ENCODE measurements around the gene TBX5.

DNA sequence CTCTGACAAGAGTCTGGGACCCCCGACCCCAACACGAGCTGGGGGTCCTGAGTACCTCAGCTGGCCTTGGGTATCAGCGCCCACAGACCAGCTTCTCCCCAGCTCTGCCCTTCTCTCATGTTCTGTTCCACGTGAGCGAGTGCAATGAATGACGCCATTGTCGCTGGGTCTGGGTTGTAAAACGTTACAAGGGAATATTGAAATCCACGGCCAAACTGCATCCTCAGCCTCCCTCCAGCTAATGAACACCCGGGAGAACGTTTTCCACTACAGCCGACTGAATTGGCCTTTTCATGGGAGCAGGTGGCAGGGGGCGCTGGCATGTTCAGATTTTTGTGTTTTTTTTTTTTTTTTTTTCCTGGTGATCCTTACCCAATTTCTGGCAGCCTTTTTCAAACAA is 34.7 kb downstream of the TBX5 start:
- TF ChIP-seq, protein P1, sequence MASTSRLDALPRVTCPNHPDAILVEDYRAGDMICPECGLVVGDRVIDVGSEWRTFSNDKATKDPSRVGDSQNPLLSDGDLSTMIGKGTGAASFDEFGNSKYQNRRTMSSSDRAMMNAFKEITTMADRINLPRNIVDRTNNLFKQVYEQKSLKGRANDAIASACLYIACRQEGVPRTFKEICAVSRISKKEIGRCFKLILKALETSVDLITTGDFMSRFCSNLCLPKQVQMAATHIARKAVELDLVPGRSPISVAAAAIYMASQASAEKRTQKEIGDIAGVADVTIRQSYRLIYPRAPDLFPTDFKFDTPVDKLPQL (IDR thresholded peaks at IDR 0.05; ENCODE audit: extremely low read depth, insufficient read length), result no peak
- TF ChIP-seq FOXK2 (conservative IDR thresholded peaks at IDR 0.05 in 1 of 2, IDR thresholded peaks at IDR 0.05 in 1 of 2; ENCODE audit: low read depth in 2 of 2), result no peak
- TF ChIP-seq, protein P2, sequence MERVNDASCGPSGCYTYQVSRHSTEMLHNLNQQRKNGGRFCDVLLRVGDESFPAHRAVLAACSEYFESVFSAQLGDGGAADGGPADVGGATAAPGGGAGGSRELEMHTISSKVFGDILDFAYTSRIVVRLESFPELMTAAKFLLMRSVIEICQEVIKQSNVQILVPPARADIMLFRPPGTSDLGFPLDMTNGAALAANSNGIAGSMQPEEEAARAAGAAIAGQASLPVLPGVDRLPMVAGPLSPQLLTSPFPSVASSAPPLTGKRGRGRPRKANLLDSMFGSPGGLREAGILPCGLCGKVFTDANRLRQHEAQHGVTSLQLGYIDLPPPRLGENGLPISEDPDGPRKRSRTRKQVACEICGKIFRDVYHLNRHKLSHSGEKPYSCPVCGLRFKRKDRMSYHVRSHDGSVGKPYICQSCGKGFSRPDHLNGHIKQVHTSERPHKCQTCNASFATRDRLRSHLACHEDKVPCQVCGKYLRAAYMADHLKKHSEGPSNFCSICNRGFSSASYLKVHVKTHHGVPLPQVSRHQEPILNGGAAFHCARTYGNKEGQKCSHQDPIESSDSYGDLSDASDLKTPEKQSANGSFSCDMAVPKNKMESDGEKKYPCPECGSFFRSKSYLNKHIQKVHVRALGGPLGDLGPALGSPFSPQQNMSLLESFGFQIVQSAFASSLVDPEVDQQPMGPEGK (CRISPR knock-in tag; IDR thresholded peaks at IDR 0.05; ENCODE audit: borderline replicate concordance), result no peak
- TF ChIP-seq, protein P3, sequence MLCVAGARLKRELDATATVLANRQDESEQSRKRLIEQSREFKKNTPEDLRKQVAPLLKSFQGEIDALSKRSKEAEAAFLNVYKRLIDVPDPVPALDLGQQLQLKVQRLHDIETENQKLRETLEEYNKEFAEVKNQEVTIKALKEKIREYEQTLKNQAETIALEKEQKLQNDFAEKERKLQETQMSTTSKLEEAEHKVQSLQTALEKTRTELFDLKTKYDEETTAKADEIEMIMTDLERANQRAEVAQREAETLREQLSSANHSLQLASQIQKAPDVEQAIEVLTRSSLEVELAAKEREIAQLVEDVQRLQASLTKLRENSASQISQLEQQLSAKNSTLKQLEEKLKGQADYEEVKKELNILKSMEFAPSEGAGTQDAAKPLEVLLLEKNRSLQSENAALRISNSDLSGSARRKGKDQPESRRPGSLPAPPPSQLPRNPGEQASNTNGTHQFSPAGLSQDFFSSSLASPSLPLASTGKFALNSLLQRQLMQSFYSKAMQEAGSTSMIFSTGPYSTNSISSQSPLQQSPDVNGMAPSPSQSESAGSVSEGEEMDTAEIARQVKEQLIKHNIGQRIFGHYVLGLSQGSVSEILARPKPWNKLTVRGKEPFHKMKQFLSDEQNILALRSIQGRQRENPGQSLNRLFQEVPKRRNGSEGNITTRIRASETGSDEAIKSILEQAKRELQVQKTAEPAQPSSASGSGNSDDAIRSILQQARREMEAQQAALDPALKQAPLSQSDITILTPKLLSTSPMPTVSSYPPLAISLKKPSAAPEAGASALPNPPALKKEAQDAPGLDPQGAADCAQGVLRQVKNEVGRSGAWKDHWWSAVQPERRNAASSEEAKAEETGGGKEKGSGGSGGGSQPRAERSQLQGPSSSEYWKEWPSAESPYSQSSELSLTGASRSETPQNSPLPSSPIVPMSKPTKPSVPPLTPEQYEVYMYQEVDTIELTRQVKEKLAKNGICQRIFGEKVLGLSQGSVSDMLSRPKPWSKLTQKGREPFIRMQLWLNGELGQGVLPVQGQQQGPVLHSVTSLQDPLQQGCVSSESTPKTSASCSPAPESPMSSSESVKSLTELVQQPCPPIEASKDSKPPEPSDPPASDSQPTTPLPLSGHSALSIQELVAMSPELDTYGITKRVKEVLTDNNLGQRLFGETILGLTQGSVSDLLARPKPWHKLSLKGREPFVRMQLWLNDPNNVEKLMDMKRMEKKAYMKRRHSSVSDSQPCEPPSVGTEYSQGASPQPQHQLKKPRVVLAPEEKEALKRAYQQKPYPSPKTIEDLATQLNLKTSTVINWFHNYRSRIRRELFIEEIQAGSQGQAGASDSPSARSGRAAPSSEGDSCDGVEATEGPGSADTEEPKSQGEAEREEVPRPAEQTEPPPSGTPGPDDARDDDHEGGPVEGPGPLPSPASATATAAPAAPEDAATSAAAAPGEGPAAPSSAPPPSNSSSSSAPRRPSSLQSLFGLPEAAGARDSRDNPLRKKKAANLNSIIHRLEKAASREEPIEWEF (CRISPR knock-in tag; IDR thresholded peaks at IDR 0.05), result no peak
- TF ChIP-seq, protein P4, sequence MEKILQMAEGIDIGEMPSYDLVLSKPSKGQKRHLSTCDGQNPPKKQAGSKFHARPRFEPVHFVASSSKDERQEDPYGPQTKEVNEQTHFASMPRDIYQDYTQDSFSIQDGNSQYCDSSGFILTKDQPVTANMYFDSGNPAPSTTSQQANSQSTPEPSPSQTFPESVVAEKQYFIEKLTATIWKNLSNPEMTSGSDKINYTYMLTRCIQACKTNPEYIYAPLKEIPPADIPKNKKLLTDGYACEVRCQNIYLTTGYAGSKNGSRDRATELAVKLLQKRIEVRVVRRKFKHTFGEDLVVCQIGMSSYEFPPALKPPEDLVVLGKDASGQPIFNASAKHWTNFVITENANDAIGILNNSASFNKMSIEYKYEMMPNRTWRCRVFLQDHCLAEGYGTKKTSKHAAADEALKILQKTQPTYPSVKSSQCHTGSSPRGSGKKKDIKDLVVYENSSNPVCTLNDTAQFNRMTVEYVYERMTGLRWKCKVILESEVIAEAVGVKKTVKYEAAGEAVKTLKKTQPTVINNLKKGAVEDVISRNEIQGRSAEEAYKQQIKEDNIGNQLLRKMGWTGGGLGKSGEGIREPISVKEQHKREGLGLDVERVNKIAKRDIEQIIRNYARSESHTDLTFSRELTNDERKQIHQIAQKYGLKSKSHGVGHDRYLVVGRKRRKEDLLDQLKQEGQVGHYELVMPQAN (IDR thresholded peaks at IDR 0.05; ENCODE audit: borderline replicate concordance), result no peak
- TF ChIP-seq, protein P5, sequence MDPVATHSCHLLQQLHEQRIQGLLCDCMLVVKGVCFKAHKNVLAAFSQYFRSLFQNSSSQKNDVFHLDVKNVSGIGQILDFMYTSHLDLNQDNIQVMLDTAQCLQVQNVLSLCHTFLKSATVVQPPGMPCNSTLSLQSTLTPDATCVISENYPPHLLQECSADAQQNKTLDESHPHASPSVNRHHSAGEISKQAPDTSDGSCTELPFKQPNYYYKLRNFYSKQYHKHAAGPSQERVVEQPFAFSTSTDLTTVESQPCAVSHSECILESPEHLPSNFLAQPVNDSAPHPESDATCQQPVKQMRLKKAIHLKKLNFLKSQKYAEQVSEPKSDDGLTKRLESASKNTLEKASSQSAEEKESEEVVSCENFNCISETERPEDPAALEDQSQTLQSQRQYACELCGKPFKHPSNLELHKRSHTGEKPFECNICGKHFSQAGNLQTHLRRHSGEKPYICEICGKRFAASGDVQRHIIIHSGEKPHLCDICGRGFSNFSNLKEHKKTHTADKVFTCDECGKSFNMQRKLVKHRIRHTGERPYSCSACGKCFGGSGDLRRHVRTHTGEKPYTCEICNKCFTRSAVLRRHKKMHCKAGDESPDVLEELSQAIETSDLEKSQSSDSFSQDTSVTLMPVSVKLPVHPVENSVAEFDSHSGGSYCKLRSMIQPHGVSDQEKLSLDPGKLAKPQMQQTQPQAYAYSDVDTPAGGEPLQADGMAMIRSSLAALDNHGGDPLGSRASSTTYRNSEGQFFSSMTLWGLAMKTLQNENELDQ (CRISPR knock-in tag; IDR thresholded peaks at IDR 0.05; ENCODE audit: borderline replicate concordance), result no peak
- TF ChIP-seq EGR1 (conservative IDR thresholded peaks at IDR 0.05), result no peak
- TF ChIP-seq CEBPG (CRISPR knock-in tag; IDR thresholded peaks at IDR 0.05), result no peak
- no peak for TF ChIP-seq CEBPG (tag; conservative IDR thresholded peaks at IDR 0.05 in 1 of 2, IDR thresholded peaks at IDR 0.05 in 1 of 2)
